CD14-positive monocyte (primary cell): Measurements from ENCODE around the gene KAT5. TPM values are rescaled to one million over a fixed set of nuclear protein-coding genes. Genes with fewer than 3 reads are reported as not detected.
"Not testable (repeated sequence)": the region's sequence is repeated elsewhere in the genome, so short reads cannot be mapped to it uniquely, and the experiment has no call there.

Experiments
- DNase-seq, 3 donors: peaks; one replicate each; pipeline ENCODE4 v3.0.0-alpha.2; 2011 to 2022
- H2AFZ ChIP-seq: 2 replicates; pipeline ENCODE4 v1.6.0; 2012; ENCODE audit warnings: mild to moderate bottlenecking, low read depth, low read length, inconsistent platforms; ENCODE audit not compliant: insufficient read depth, poor library complexity, severe bottlenecking
- H3K27ac ChIP-seq, 2 donors: 1 replicate in 1 of 2; 2 replicates in 1 of 2; pipeline ENCODE4 v1.5.1; 2012 to 2013; ENCODE audit warnings: low read length in 2 of 2, control low read depth in 1 of 2, inconsistent platforms in 1 of 2, low read depth in 1 of 2, mild to moderate bottlenecking in 1 of 2
- H3K27me3 ChIP-seq, 2 donors: one replicate each; pipeline versions ENCODE4 v1.6.0 to v1.6.1; 2011 to 2013; ENCODE audit warnings: low read length in 2 of 2; ENCODE audit not compliant: control insufficient read depth in 2 of 2, insufficient read depth in 2 of 2
- H3K36me3 ChIP-seq, 2 donors: replicated peaks in 1 of 2; 1 replicate in 1 of 2; 2 replicates in 1 of 2; pipeline versions ENCODE4 v1.5.1 to v1.6.1; 2012 to 2013; ENCODE audit warnings: low read length in 2 of 2, control low read depth in 1 of 2, inconsistent platforms in 1 of 2, mild to moderate bottlenecking in 1 of 2; ENCODE audit not compliant: insufficient read depth in 2 of 2, control insufficient read depth in 1 of 2
- H3K4me1 ChIP-seq, 2 donors: 1 replicate in 1 of 2; 2 replicates in 1 of 2; pipeline versions ENCODE4 v1.5.1 to v1.6.1; 2012 to 2013; ENCODE audit warnings: low read length in 2 of 2, control low read depth in 1 of 2, inconsistent platforms in 1 of 2, mild to moderate bottlenecking in 1 of 2, moderate library complexity in 1 of 2; ENCODE audit not compliant: insufficient read depth in 2 of 2, control insufficient read depth in 1 of 2
- H3K4me2 ChIP-seq: replicated peaks from 2 replicates; pipeline ENCODE3; 2012; ENCODE audit warnings: low read length, moderate library complexity, mild to moderate bottlenecking; ENCODE audit not compliant: poor library complexity, severe bottlenecking; ENCODE audit errors: extremely low read depth
- H3K4me3 ChIP-seq, 3 experiments: fragments of 200-600 bp in 1 of 3; sonication (generic) in 1 of 3; replicated peaks in 1 of 3; 1 replicate in 2 of 3; 2 replicates in 1 of 3; pipeline ENCODE4 v1.5.1; 2011 to 2013; ENCODE audit warnings: low read length in 3 of 3, mild to moderate bottlenecking in 3 of 3, control low read depth in 2 of 3, low read depth in 2 of 3, inconsistent platforms in 1 of 3, moderate library complexity in 1 of 3
- H3K79me2 ChIP-seq: 2 replicates; pipeline ENCODE4 v1.6.0; 2012; ENCODE audit warnings: mild to moderate bottlenecking, control low read depth, inconsistent platforms, low read length, moderate library complexity; ENCODE audit not compliant: insufficient read depth
- H3K9ac ChIP-seq: 2 replicates; pipeline ENCODE4 v1.6.0; 2017; ENCODE audit warnings: low read length, mild to moderate bottlenecking; ENCODE audit not compliant: insufficient read depth, poor library complexity, severe bottlenecking
- H3K9me3 ChIP-seq, 2 donors: replicated peaks in 1 of 2; 1 replicate in 1 of 2; 2 replicates in 1 of 2; pipeline versions ENCODE4 v1.5.1 to v1.6.1; 2012 to 2013; ENCODE audit warnings: low read length in 2 of 2, control low read depth in 1 of 2; ENCODE audit not compliant: control insufficient read depth in 1 of 2, insufficient read depth in 1 of 2
- H4K20me1 ChIP-seq: 2 replicates; pipeline ENCODE4 v1.6.0; 2012; ENCODE audit warnings: mild to moderate bottlenecking, low read length, control low read depth, moderate library complexity; ENCODE audit not compliant: insufficient read depth
- H3K27ac Mint-ChIP-seq, 7 donors: one replicate each; pipeline ENCODE4 v1.8.0; 2020; ENCODE audit warnings: mild to moderate bottlenecking in 7 of 7, mixed read lengths in 7 of 7, moderate library complexity in 6 of 7, inconsistent platforms in 2 of 7
- H3K27me3 Mint-ChIP-seq, 3 donors: one replicate each; pipeline ENCODE4 v1.8.0; 2021 to 2022; ENCODE audit warnings: low read depth in 3 of 3, mild to moderate bottlenecking in 3 of 3, mixed read lengths in 3 of 3, moderate library complexity in 3 of 3, inconsistent platforms in 1 of 3
- H3K36me3 Mint-ChIP-seq, 2 donors: one replicate each; pipeline ENCODE4 v1.8.0; 2020; ENCODE audit warnings: mixed read lengths in 2 of 2, inconsistent platforms in 1 of 2, mild to moderate bottlenecking in 1 of 2
- H3K4me1 Mint-ChIP-seq: one replicate; pipeline ENCODE4 v1.8.0; 2020; ENCODE audit warnings: mild to moderate bottlenecking, mixed read lengths
- H3K4me3 Mint-ChIP-seq, 2 donors: one replicate each; pipeline ENCODE4 v1.8.0; 2020; ENCODE audit warnings: mild to moderate bottlenecking in 2 of 2, mixed read lengths in 2 of 2, moderate library complexity in 1 of 2
- H3K9me3 Mint-ChIP-seq, 7 donors: one replicate each; pipeline ENCODE4 v1.8.0; 2020 to 2022; ENCODE audit warnings: mixed read lengths in 7 of 7, mild to moderate bottlenecking in 6 of 7, moderate library complexity in 6 of 7, inconsistent platforms in 2 of 7
- CTCF ChIP-seq: fragments of 200-600 bp; IDR thresholded peaks from one replicate; pipeline ENCODE4 v1.8.0; 2022; ENCODE audit warnings: antibody characterized with exemption, mild to moderate bottlenecking
- WGBS: methylation state at CpG from one replicate; pipeline ENCODE4 v1.1.5; 2013; ENCODE audit warnings: missing lambda C conversion rate; ENCODE audit not compliant: insufficient coverage; 5-methylcytosine and 5-hydroxymethylcytosine counted together
- intact Hi-C, 2 donors: fragments of 100-400 bp; cut with micrococcal nuclease; formaldehyde crosslinking; loops; one replicate each; pipeline versions ENCODE4 v1.15.0 to v1.15.1; 2023
- polyA plus RNA-seq, 3 donors: library from polyadenylated mRNA; depleted of rRNA in 1 of 3; unstranded in 2 of 3; stranded (reverse) in 1 of 3; fragments of 300-500 nt in 2 of 3; fragments of >200 nt in 1 of 3; fragmentation: Illumina TruSeq in 2 of 3; gene quantifications; 1 replicate in 2 of 3; 2 replicates in 1 of 3; pipeline ENCODE4 v1.2.3, GENCODE V29; 2012 to 2021

Gene KAT5
- polyA plus RNA-seq, 3 donors = 32.5 to 48.7 (median 33.1) TPM

- H3K36me3 ChIP-seq = no peaks in the 10 kb centered on the region
- H3K4me1 ChIP-seq = peaks cover 0 to 7% of the 10 kb centered on the region in 2 donors
- Mint-ChIP-seq H3K27me3 (peaks cover 0 to 3% (median 1%) of the 10 kb centered on the region in 3 donors), H3K9me3 (peaks cover 0 to 2% (median 0%) of the 10 kb centered on the region in 7 donors), H3K27ac (no peak overlapping the region), H3K36me3 (no peaks in the 10 kb centered on the region), H3K4me3 (no peak overlapping the region), H3K4me1 (peaks cover 6% of the 10 kb centered on the region)
- H3K4me3 ChIP-seq = no peak overlapping the region
- no peak overlapping the region for H3K9ac ChIP-seq
- H2AFZ ChIP-seq = peak overlapping the region; percentile 15
- peak; percentile 59 for TF ChIP-seq CTCF
- 90% methylated on average over 5 of the region's 8 CpGs for WGBS
- H3K9me3 ChIP-seq = no peaks in the 10 kb centered on the region
- no peaks in the 10 kb centered on the region for H4K20me1 ChIP-seq
- peaks cover 0 to 3% of the 10 kb centered on the region in 2 donors for H3K27me3 ChIP-seq
- intact Hi-C loops = loop anchor here in 1 of 2 donors (1.0 kb wide), 1 partner anchor 74 kb away; no protein-coding TSS in a partner anchor
- H3K27ac ChIP-seq = no peak overlapping the region
- no peak for DNase-seq
- no peaks in the 10 kb centered on the region for H3K79me2 ChIP-seq
- H3K4me2 ChIP-seq = no peak overlapping the region
Observed at GRCh38 chr11:65744699-65745042, 32.6 kb downstream of the KAT5 start.

- 95% methylated on average over 17 of the region's 17 CpGs for WGBS
Observed at GRCh38 chr11:65745049-65745448, 33.0 kb downstream of the KAT5 start.

GRCh38 chr11:65762169-65762568 is 50.1 kb downstream of the KAT5 start:
- no CpG with 5 or more reads among the region's 5 CpGs for WGBS
- H3K9ac ChIP-seq = not testable (repeated sequence)

More at GRCh38 chr11:65745049-65745448, 33.0 kb downstream of the KAT5 start:
- no peaks in the 10 kb centered on the region for H4K20me1 ChIP-seq
- no peak for DNase-seq
- no peak overlapping the region for H3K9ac ChIP-seq
- no peaks in the 10 kb centered on the region for H3K9me3 ChIP-seq
- H3K27ac ChIP-seq = no peak overlapping the region
- intact Hi-C loops = no loop called here
- no peaks in the 10 kb centered on the region for H3K36me3 Mint-ChIP-seq
- H3K27me3 ChIP-seq = peaks cover 0 to 3% of the 10 kb centered on the region in 2 donors
- H3K9me3 Mint-ChIP-seq = peaks cover 0 to 2% (median 0%) of the 10 kb centered on the region in 7 donors
- H3K36me3 ChIP-seq = no peaks in the 10 kb centered on the region
- peaks cover 0 to 7% of the 10 kb centered on the region in 2 donors for H3K4me1 ChIP-seq
- H3K4me1 Mint-ChIP-seq = peaks cover 6% of the 10 kb centered on the region
- no peaks in the 10 kb centered on the region for H3K79me2 ChIP-seq
- no peak for TF ChIP-seq CTCF
- H3K27me3 Mint-ChIP-seq = peaks cover 0 to 3% (median 1%) of the 10 kb centered on the region in 3 donors
- H3K27ac Mint-ChIP-seq = no peak overlapping the region
- no peak overlapping the region for H3K4me3 Mint-ChIP-seq
- no peak overlapping the region for H3K4me3 ChIP-seq
- no peak overlapping the region for H3K4me2 ChIP-seq
- no peak overlapping the region for H2AFZ ChIP-seq

More at GRCh38 chr11:65762169-65762568, 50.1 kb downstream of the KAT5 start:
- intact Hi-C loops = loop anchor here in 1 of 2 donors (10.0 kb wide), 1 partner anchor 53 kb away; no protein-coding TSS in a partner anchor
- not testable (repeated sequence) for H3K27me3 ChIP-seq, H3K79me2 ChIP-seq, H3K36me3 Mint-ChIP-seq, H3K27ac ChIP-seq, H3K4me2 ChIP-seq, H3K4me1 ChIP-seq, H4K20me1 ChIP-seq, H3K27me3 Mint-ChIP-seq, H3K27ac Mint-ChIP-seq, H2AFZ ChIP-seq, H3K9me3 ChIP-seq, H3K4me3 Mint-ChIP-seq, DNase-seq, H3K4me3 ChIP-seq, H3K36me3 ChIP-seq
- Mint-ChIP-seq H3K9me3 (peaks cover 0 to 11% (median 3%) of the 10 kb centered on the region in 7 donors), H3K4me1 (peaks cover 10% of the 10 kb centered on the region)
